A673 (cell line): ENCODE measurements around the gene CENPX.

Experiments used
- EZH2 ChIP-seq: fragments of 200-600 bp; sonication (generic); IDR thresholded peaks from 2 replicates; pipeline ENCODE4 v1.6.1; 2017; ENCODE audit warnings: borderline replicate concordance, low read depth, mild to moderate bottlenecking, mixed read lengths, antibody characterized with exemption, low read length; ENCODE audit not compliant: poor library complexity, severe bottlenecking
- TF ChIP-seq, protein P1 (sequence below): fragments of 300-800, 200-600 bp; sonication (generic); conservative IDR thresholded peaks from 2 replicates; pipeline ENCODE4 v1.5.1; 2017; ENCODE audit warnings: low read depth, mild to moderate bottlenecking, antibody characterized with exemption, low read length, moderate library complexity, mixed read lengths

DNA sequence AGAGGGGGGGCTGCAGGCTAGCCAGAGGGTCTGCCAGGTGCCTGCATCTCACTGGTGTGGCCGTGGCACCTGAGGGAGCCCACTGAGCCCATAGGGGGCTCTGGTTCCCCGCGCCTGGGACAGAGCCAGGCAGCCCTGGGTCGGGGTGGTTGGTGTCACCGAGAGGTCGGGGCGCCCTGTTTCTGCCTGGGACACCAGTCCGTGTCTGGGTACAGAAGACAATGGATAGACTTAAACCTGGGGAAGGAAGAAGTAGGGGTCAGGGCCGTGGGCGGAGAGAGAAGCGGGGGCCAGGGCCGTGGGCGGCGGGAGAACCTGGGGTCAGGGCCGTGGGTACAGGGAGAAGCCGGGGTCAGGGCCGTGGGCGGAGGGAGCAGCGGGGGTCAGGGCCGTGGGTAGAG is 25.9 kb upstream of the CENPX start:
- TF ChIP-seq, protein P1, sequence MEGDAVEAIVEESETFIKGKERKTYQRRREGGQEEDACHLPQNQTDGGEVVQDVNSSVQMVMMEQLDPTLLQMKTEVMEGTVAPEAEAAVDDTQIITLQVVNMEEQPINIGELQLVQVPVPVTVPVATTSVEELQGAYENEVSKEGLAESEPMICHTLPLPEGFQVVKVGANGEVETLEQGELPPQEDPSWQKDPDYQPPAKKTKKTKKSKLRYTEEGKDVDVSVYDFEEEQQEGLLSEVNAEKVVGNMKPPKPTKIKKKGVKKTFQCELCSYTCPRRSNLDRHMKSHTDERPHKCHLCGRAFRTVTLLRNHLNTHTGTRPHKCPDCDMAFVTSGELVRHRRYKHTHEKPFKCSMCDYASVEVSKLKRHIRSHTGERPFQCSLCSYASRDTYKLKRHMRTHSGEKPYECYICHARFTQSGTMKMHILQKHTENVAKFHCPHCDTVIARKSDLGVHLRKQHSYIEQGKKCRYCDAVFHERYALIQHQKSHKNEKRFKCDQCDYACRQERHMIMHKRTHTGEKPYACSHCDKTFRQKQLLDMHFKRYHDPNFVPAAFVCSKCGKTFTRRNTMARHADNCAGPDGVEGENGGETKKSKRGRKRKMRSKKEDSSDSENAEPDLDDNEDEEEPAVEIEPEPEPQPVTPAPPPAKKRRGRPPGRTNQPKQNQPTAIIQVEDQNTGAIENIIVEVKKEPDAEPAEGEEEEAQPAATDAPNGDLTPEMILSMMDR = no peak
- no peak for TF ChIP-seq EZH2
